HG03103 (cell line): Measurements from ENCODE around the gene PLA2R1.

Source experiments
- ATAC-seq: cut with Tn5 transposase; IDR thresholded peaks from one replicate; pipeline ENCODE4 v1.9.1; 2021; ENCODE audit warnings: low read depth; ENCODE audit not compliant: unreplicated experiment

PLA2R1 gene

DNA sequence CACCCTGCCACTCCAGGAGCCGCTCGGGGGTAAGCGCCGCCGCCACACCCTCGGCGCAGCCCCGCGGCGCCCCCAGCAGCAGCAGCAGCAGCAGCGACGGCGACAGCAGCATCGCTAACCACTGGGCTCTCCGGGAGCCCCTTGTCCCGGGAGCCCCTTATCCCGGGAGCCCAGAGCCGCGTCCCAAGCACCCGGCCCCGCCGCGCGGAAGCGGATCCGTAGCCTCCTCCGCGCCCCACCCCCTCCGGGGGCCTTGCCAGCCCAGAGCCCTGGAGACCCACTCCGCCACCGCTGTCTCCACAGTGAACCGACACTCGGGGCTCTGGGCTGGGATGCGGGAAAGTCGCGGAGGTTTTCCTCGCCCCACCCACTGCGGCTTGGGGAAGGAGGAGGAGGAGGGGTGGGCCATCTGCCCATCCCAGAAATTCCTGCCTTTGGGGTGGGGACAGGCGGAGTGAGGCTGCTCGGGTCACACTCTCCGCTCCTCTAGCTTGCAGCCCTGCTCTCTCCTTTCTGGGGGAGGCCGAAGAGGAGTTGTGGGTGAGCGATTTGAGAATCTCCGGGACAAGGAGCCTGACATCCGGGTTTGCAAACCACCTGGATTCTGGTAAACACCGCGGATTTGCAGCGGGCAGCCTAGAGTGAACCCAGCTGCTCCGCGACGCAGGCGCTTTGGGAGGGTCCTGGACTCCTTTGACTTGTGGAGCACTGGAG lies at the start of gene PLA2R1:
PLA2R1 (minus strand) TSS at position 324 of the 714 bp plus-strand sequence; CDS start at position 112, 212 bp downstream.
- ATAC-seq = no peak

DNA sequence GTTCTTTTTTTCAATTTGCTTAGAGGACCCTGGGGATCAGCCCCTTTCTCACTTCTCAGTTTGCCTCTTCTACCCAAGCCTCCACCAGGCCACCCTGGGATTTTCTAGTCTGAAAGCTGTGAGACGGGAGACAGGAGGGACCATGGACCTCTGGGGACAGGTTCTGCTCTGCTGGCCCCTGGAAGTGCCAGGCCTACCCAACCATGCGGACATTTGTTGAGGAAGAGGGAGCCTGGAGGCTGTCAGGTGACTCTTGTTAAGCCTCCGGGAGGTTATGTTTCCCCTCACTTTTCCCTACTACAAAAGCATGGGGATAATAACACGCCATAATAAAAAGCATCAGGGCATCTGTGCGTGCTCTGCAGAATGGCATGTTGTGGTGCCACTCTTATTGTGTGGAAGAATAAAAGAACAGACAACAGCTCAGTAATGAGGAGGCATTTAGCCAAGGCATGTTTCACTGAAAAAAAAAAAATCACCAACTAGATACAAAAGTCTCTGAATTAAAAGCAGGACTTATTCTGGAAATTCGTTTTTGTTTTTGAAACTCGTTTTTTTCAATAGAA lies 48.3 kb upstream of the PLA2R1 start:
- no peak for ATAC-seq

DNA sequence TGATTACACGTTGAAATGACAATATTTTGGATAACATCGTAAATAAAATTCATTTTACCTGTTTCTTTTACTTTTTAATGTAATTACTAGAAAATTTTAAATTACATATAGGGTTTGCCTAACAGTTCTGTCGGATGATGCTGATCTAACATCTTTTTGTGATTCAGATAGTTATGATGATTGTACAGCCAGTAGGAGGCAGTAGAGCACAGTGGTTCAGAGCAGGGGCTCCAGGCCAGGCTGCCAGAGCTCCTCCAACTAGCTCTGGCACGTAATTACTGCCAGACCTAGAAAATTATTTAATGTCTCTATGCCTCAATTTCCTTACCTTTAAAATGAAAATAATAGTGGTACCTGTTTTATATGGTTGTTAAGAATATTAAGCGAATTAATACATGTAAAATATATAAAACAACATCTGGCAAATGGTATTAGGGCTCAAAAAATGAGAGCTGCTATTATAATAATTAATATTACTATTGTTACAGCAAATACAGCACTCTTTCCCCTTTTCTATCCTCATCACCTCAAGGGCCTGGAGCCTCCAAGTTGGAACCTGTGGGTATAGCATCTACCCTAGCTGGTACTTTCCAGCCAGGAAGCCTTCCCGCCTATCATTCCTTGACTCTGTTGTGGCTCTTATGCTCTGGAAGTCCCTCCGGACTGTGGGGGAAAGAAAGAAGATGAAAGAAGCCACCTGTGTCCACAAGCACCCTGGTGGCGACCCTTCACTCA lies 47.7 kb upstream of the PLA2R1 start:
- ATAC-seq = no peak

DNA sequence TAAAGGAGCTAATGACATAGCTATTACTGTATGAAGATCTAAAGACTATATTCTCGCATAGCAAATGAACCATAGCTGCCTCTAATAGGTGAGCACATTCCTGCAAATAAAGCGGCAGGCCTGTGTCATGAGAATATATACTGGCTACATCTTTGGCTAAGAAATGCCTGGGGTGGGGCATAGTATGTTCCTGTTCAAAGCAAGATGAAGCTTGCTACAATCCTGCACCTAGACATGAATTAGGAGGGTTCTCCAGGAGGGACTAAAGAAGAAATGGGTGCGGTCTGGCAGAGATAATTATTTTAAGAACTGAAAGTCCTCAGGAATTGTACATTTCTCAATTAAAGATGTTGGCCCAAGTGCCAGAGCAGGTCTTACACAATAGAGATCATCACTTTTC lies 46.8 kb upstream of the PLA2R1 start:
- ATAC-seq = no peak

DNA sequence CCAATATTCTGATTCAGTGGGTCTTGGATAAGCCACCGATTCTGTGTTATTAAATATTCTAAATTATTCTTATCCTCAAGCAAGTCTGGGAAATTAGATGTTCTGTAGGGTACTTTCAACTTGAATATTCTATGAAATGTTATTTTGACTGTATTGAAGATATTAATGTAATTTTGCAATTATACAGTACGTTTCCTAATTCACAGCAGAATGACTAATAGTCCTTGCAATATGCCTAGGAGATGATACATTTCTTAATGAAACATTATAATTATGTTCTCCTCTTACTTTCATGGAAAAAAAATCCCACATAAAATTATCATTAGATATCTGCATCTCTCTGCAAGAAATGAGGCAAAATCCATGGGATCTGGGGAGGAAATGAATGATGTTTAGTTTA lies 46.2 kb upstream of the PLA2R1 start:
- ATAC-seq = no peak

DNA sequence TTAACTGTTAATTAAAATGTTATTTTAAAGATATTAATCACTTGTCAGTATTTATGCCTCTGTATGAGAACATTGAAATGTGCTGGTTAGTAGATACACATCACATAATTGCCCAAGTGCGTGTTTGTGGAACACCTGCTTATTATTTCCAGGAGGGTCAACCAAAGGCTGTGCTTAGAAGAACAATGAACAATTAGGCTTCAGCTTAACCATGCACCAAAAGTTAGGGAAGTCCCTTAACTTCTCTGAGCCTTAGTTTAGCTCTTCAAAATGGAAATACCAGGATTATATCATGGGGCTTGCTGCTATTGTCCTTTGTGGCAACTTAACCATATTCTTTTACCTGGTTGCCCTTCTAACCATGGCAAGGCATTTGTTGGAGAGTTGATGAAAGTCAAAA lies 43.0 kb upstream of the PLA2R1 start:
- ATAC-seq = no peak

DNA sequence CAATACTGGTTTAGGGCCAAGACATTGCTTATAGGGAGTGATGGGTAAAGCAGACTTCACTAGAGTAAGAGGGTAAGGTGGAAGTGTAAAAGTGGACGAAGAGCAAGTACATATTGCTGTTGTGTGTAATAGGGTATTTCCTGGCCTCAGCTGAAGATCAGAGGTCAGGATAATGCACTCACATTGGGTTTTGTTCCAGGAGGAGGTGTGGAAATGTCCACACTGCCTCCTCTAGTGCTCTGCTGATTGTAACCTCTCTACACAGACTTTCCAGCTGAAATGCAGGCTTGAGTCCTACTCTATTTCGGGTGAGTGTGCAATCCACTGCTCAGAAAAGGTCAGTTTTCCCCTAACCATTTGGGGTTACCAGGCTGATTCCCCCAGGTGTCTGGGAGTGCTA lies 41.7 kb upstream of the PLA2R1 start:
- no peak for ATAC-seq

DNA sequence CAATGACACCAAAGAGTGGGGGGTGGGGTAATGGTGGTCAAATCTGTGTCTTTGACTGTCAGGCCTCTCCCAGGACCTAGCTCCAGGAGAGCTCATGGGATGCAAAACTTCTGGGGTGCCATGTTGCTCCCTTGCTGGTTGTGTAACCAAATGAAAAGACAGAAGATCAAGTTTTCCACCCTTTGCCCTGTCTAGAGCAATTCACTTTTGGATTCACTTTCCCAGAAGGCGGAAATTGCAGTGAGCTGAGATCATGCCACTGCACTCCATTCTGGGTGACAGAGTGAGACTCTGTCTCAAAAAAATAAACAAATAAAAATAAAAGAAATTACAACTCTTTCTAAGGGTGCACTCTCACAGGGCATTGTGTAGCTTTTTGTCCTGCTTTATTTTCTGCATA lies 34.9 kb upstream of the PLA2R1 start:
- ATAC-seq = no peak

DNA sequence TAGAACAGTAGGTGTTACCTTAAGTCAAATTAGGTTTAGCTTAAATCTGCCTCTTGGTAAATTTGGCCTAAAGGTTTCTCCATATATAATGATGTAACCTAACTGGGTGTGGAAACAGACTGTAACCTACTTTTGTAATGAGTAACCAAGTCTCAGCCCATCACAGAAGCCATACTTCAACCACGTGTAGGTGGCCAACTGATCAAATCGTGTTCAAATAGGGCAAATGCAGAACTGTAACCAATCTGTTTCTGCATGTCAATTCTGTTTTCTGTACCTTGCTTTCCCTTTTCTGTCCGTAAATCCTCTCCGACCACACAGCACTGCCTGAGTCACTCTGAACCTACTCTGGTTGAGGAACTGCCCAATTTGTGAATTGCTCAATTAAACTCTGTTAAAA lies 34.0 kb upstream of the PLA2R1 start:
- no peak for ATAC-seq

DNA sequence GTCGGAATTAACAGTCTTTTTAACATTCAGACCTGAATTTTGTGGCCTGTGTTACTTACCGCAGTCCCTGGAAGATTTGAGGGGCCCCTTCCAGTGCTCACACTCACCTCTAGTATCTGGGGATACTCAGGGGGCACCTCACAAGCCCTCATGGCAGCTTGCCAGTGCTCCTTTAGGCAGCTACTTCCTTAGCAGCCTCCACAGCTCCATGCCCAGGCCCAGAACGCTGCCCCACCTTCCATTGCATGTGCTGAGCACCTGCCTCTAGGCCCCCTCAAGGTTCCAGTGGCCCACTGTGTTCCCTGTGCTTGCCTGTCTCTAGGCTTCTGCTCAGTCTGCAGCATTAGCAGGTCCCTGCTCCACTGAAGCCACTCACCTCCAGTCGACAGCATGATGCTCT lies 30.0 kb upstream of the PLA2R1 start:
- ATAC-seq = no peak

DNA sequence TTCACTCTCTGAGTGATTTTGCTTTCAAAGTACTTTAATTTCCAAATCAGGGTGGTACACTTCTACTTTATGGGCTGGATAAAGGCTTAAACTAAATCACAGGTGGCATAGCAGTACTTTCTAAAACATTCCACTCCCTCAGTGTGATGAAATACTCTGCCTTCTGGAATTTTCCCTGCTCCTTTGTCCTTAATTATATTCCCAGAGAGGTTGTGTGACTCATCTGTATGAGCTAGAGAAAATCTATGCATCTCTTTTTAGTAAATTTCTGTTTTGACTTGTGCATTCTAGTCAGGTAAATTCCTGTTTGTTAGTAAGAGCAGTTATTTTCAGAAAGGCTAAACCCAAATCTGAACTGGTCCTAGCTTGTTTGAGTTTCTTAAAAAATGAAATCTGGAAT lies 29.0 kb upstream of the PLA2R1 start:
- ATAC-seq = no peak

DNA sequence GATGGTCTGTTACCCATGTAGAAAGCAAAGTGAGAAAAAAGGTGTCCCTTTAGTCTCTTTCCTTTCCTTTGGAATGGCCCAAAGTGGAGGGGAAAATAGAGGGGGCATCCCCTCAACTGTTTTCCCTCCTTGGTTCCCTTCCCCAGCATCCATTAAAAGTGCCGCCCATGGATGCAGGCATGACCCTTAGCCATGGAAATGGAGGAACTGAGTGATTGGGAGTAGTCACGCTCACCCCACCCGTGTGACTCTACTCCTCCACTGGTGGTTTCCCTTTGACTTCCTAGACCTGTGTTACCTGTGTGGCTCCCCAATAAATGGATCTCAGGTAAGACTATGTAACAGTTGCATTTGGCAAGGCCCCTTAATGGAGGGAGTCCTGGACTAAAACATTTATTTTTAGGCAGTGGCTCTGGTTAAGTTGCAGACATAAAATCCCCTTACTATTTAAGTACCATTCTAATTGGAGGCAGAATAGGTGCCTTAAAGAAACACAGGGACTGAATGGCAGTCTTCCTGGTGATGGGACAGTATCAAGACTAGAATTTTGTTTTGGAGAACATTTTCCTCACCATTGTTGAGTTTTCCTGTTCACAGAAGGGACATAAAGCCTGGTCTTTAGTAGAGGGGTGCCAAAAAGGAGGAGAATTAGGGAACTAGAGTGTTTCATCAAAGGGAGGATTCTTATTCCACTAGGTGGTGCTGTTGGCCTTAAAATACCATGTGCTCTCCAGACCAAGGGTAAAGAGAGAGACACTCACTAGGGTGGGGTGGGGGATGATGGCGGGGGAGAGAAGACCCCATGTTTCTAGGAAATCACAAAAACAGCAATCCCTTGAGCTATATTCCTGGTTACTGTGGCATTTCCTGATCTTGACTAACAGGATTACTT lies 25.7 kb upstream of the PLA2R1 start:
- ATAC-seq = no peak

DNA sequence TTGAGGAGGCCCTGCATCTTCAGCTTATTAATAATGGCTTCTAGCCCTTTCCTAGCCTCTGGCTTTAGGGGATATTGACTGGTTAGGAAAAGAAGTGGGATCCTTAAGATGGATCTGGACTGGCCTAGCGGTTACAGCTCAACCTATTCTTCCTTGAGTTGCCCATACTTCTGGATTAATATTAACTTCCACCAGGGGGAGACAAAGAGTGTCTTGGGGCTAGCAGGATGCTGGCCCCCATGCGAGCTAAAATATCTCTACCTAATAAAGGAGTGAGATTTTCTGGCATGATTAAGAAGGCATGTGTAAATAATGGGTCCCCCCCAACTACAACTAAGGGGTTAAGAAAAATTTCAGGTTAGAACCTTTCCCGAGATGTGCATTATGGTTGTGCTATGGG lies 23.2 kb upstream of the PLA2R1 start:
- ATAC-seq = no peak

DNA sequence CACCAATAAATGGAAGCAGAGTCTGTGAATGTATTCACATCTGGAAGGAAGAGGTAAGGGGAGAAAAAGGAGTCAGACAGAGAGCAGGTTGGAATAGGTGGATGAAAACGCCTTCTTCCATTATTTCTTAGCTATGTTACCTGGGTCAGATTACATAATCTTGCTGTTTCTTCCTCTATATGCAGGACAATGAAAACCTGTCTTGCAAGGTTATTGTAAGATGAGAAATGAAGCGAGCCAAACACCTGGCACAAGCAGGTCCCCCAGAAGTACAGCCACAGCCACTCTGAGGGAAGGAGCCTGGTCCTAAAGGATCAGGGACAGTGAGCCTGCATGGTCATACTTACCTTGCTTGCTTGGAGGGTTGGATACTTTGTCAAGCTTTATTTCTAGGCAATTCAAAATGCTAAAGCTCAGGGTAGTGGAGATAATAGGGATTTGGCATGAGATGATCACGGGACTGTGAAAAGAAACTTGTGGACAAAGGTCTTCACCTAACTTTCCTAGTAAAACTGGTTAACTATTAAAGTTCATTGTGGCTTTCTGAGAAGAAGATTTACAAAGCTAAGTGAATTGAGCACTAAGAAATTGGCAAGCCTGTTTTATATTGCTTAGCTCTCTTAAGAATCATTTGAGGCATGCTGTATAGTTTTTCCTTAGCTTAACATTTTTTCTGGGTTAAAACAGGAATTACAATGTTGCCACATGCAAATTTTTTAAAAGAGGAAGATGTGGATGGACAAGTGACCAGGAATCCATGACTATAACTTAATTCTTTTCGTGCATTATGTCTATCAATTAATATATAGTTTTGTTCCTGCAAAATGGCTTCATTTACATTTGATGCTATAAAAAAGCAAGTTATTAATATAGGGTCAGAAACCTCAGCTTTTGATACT lies 15.7 kb upstream of the PLA2R1 start:
- no peak for ATAC-seq

DNA sequence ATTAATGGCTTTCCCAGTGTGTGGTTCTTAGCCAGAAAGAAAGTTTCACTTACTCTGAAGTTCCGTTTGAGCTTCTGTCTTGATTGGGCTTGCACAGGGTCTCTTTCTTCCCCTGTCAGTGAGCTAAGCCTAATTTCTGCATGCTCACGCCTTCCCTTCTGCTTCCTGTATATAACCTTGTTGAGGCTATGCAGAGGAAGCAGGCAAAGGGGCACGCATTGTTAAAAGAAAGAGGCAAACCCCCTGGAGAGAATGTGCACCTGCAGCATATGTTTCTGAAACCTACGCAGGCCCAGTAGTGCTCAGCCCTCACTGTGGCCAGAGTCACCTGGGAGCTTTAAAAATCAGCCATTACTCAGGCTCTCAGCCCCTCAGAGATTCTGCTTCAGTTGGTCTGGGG lies 14.5 kb upstream of the PLA2R1 start:
- no peak for ATAC-seq

DNA sequence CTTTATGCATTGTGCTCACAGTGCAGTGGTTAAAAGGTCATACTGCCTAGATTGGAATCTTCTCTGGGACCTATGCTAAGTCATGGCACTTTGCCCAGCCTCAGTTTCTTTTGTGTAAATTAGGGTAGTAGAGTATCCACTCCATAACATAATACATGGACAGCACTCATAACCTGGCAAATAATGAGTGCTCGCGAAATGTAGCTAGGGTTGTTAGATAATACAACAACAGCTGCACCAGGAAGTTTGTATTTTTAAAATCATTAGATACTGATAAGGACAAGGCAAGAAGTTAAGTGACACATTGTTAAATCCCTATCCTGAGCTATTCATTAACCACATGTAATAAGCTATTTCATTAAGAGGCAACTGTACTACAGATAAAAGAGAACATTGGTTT lies 13.8 kb upstream of the PLA2R1 start:
- no peak for ATAC-seq

DNA sequence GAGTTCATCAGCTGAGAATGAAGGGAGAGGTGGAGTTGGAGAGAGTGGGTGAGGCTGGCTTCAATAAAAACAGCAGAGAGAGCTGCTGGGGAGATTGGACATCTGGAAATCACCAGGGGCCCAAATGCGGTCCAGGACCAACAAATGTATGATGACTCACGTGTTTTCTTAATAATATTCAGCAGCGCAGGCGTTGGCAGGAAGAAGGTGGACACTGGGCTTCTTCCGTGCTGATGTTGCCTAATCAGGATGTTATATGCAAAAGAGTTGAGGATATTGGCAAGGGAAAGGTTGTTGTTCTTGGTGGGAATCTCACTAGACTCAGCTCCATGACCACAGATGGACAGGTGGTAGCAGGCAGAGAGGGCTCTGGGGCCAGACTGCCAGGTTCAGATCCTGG lies 12.8 kb upstream of the PLA2R1 start:
- ATAC-seq = no peak

DNA sequence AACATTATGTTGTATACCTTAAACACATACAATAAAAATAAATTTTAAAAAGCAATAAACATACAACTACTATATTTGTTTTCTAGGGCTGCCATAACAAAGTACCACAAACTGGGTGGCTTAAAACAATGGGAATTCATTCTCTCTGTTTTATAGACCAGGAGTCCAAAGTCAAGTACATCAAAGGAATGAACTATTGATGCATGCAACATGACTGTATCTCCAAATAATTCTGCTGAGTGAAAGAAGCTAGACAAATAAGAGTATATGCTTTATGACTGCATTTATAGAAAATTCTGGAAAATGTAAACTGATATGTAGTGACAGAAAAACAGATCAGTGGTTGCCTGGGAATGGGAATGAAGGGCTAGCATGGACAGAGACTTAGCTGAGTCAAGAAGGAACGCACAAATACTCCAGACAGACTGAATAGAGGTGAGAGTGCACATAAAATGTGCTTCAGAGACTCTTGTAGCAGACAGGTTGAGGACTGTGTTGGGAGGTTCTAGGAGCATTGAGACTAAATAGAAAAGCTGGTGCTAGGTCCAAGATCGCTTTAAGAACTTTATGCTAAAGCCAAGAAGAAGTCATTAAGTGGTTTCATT lies 11.0 kb upstream of the PLA2R1 start:
- ATAC-seq = no peak

DNA sequence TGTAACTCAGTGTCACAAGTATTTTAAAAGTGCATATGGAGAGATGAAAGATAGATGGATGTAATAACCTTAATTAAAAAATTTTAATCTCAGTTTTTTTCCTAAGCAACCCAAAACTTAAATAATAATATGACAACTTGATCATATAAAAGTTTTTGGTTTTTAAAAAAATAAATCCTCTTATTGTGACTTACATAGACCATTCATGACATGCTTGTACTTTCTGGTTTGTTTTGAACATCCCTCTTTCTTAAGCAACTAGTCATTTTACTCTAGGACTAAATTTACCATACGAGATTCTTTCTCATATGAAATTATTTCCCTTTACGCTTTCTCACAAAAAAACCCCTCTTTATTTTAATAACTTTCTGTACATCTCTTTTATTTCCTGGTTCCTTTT lies 6.5 kb upstream of the PLA2R1 start:
- no peak for ATAC-seq

DNA sequence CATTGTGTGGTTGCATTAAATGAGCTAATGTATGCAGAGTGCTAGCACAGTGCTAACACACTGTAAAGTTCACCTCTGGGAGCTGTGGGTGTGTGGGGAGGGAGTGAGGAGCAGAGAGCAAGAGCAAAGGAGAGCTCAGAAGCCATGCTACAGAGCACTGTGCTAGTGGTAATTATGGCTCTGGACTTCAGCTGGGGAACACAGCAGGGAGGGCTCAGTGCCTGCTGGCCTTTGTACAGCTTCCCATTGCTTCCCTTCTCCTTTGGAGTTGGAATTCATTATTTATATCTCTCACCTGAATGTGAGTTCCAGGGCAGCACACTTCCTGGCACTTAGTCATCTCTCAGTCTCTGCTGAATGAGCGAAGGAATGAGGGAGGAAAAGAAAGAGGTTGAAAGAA lies 2.5 kb upstream of the PLA2R1 start:
- ATAC-seq = no peak
